IPS-NIHi7 (cell line): Measurements from ENCODE around the gene PYURF.
"Not testable (repeated sequence)": the region's sequence is repeated elsewhere in the genome, so short reads cannot be mapped to it uniquely, and the experiment has no call there.

Experiments used
- DNase-seq: peaks from one replicate; pipeline ENCODE4 v3.0.0; 2012; ENCODE audit warnings: mixed read lengths; ENCODE audit errors: extremely low spot score

The PYURF gene, protein sequence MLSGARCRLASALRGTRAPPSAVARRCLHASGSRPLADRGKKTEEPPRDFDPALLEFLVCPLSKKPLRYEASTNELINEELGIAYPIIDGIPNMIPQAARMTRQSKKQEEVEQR

DNA sequence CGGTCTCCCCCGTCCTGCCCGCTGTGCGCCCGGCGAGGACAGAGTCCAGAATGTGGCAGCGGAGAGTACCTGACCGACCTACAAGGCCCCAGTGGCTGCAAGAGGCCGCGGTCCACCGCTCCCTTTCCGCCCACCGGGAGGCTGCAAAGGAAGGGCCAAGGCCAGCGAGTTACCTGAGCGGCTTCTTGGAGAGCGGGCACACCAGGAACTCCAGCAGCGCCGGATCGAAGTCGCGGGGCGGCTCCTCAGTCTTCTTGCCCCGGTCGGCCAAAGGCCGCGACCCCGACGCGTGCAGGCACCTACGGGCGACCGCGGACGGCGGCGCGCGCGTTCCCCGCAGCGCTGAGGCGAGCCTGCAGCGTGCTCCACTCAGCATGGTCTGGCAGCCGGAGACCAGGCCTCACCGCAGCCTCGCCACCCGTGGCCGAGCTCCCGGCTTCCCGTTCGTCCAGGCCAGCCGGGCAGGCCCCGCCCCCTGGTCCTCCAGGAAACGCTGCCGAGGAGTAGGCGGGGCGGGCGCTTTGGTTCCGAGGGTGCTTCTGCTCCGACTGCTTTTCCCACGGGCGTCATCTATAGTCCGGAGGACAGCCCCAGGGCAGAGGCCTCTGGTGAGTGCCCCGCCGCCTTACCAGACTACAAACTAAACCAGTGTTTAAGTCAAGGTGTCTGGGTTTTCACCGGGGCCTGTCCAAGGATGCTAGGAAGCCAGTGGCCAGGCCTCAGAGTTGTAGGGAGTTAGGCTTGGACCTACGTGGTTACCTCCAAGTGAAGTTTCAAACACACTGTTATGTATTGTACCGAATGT is at the start of gene PYURF:
TSS of gene PYURF (minus strand) at position 452 of the 805 bp plus-strand sequence. CDS start at position 376, 76 bp downstream.
- DNase-seq: peak; percentile 93

DNA sequence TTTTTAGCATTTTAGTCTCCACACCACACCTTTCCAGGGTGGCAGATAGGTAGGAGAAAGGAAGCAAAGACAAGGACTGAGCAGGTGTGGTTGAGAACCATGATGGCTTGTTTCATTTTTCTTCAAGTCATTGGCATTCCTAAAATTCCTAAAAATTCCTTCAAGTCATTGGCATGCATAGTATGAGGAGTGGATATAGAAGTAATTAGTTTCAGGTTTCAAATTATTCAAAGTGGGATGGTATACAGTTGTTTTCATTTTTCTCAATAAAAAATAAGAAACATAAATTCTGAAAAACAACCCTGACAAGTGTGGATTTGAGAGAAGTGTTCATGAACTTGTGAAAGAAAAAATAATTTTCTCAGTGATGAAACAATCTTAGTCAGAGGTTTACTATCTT is 46.4 kb upstream of the PYURF start:
- no peak for DNase-seq

DNA sequence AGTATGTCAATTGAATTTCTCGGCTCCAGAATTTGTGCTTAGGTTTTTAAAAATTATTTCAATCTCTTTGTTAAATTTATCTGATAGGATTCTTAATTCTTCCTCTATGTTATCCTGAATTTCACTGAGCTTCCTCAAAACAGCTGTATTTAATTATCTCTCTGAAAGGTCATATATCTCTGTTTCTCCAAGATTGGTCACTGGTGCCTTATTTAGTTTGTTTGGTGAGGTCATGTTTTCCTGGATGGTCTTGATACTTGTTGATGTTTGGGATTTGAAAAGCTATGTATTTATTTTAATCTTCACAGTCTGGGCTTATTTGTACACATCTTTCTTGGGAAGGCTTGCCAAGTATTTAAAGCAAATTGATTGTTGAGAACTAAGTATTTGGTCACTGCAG is 44.0 kb upstream of the PYURF start:
- DNase-seq: no peak

DNA sequence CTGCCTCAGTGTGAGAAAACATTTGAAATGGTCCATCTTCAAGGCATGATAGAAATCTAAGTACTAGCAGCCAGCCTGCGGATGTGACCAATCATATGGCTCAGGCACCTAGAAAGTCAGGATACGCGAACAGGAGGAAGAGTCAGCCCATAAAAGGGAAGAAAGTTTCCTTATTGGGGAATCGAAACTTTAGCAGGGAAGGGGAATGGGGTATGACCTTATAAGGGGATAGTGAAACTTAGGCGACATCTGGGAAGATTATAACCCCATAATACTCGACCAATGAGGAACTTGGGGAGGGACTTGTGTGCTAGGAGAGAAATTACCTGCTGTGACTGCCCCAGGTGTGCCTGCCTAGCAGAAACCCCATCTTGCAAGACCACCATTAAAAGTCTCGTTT is 26.2 kb upstream of the PYURF start:
- no peak for DNase-seq

DNA sequence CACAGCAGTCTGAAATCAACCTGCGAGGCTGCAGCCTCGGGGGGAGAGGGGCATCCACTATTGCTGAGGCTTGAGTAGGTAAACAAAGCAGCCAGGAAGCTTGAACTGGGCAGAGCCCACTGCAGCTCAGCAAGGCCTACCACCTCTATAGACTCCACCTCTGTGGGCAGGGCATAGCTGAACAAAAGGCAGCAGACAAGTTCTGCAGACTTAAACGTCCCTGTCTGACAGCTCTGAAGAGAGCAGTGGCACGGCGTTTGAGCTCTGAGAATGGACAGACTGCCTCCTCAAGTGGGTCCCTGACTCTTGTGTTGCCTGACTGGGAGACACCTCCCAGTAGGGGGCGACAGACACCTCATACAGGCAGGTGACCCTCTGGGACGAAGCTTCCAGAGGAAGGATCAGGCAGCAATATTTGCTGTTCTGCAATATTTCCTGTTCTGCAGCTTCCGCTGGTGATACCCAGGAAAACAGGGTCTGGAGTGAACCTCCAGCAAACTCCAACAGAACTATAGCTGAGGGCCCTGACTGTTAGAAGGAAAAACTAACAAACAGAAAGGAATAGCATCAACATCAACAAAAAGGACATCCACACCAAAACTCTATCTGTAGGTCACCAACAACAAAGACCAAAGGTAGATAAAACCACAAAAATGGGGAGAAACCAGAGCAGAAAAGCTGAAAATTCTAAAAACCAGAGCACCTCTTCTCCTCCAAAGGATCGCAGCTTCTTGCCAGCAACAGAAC is 15.9 kb upstream of the PYURF start:
- DNase-seq: not testable (repeated sequence)

DNA sequence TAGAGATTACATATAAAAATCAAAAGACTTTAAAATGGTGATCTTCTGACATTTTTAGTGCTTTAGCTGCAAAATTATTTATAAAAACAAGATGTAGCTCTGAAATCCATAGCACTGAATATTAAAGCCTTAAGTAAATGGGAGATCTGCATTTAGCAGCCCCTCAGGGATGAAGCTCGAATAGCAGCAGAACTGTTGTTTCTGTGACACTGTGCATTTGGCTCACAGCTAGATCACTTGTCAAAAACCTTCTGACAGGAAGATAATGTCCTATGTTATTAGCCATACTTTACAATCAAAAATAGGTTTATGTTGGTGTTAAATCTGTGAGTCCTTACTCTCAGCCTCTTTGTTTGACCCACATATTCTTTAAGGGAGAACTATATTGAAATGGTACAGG is 14.1 kb upstream of the PYURF start:
- no peak for DNase-seq

DNA sequence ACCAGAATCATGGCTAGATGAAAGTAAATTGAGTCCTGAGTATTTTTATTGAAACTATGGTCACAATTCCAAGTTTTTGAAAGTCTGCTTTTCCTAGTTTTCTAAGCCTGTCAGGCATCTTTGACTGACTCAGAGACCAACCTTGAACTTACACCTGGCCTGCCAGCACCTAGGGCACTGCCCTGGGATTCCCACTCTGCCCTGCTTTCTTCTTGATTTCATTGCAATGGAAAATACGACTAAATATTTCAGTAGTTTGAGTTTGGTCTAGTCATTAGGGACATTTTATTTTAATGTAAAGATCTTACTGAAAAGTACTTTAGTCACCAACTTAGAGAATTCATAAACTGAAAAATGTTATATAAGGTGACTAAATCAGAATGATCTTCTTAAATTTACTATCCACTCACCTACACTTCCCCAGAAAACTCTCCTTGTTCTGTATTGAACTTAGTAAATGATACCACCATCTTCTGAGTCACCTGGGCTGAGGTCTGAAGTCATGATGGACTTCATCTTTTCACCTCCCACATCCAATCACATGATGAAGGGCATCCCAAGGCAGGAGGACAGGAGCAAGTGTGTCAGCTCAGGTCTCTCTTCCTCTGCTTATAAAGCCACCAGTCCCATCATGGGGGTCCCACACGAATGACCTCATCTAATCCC is 11.6 kb upstream of the PYURF start:
- DNase-seq: no peak

DNA sequence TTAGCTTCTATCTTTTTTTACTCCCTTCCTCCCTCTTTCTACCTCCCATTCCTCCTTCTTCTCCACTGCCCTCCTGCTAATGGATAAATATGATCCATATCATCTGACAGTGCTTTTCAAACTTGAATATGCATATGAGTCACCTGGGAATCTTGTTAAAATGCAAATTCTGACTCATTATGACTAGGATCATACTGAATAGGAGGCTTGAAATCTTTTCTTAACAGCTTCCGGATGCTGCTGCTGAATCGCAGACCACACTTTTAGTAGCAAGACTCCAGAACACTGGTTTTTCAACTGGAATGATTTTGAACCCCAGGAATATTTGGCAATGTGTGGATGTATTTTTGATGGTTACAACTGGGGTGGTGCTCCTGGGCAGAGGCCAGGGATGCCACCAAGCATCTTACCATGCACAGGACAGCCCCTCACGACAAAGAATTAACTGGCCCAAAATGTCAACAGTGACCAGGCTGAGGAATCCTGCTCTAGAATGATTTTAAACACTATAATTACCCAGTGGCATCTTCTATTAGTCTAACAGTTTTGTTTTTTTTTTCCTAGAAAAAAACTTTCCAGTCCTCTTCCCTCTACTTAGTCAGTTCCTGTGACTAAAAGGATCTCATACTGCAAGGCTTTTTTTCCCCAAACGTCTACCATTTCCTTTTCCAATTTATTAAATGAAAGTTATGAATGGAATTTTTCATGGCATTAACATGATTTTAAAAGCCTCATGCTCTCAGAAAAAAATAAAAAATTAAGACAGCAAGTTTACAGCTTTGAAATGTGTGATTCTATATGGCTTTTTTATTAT is 10.6 kb upstream of the PYURF start:
- DNase-seq: no peak

DNA sequence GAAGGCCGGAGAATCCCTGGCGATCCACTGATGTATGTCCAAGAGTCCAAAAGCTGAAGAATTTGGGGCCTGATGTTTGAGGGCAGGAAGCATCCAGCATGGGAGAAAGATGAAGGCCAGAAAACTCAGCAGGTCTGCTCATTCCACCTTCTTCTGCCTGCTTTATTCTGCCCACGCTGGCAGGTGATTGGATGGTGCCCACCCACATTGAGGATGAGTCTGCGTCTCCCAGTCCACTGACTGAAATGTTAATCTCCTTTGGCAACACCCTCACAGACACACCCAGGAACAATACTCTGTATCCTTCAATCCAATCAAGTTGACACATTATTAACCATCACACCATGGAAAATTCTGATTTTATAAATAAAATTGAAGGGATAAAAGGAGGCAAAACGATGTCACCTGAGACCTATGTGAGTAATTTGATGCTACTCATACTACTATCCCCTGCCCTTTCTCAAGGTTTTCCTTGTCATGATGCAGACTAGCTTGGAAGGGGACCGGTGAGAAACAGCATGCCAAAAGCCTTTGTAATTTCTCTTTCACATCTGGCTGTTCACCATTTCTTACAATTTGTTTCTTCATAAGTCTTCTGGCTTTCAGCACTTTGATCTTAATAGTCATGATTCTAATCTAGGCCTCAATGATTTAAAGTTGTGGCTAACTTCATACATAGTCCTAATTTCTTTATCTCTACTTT is 9.7 kb upstream of the PYURF start:
- no peak for DNase-seq

DNA sequence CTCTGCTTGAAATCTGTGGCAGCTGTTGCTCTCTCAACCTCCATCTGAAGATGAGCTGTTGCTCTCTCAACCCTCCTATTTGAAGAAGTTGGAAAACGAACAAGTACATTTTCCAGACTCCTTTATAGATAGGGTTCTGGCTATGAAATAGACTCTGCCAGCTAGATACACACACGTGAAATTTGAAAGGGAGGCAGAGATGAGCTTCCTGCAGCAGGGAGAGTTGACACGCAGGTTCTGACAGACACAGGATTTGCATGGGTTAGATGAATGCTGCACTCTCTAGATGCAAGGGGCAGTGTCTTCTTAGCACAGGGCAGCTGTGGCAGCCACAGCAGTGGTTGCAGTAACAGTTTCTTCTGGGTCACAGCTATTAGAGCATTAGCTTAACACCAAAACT is 8.0 kb upstream of the PYURF start:
- no peak for DNase-seq

DNA sequence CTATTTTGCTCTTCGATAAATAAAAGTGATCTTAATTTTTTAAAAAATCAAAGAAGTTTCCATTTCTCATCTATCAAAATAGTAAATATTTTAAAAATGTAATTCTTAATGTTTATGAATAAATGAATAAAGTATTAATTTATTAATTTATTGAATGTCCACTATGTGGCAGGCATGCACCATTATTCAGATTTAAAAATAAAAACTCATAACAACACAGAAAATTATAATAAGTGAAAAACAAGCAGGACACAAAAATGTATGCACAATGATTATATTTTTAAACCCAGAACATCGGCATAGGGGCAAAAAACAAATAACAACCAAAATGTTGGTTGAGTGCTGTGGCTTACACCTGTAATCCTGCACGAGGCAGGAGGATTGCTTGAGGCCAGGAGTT is 5.3 kb upstream of the PYURF start:
- DNase-seq: no peak

DNA sequence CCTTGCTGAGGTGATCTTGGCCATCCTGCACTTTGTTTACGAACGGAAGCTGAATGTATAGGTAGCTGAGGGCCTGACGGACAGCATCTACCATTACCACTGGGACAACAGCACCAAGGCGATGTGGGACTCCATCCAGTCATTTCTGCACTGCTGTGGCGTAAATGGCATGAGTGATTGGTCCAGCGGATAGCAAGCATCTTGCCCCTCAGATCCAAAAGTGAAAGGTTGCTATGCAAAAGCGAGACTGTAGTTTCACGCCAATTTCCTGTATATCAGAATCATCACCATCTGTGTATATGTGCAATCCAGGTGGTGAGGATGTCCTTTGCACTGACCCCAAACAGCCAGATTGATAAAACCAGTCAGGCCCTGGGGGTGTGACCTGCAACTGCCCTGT is 4.2 kb upstream of the PYURF start:
- DNase-seq: no peak

DNA sequence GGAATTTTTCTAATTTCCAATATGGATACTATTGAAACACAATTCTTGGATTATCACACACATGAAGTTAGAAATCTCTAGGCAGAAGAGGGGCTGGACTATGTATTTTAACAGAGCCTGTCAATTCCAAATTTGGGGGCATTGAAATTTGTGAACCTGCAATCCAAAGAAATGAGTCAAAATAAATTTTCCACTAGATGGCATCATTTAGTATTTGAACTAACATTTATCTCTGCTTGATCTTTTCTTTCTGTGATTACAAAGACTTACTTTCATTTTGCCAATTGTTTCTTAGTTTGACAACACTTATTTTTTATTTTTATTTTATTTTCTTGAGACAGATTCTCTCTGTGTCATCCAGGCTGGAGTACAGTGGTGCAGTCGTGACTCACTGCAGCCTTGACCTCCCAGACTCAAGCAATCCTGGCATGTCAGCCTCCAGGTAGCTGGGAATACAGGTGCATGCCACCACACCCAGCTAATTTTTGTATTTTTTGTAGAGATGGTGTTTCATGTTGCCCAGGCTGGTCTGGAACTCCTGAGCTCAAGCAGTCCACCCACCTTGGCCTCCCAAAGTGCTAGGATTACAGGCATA is 2.7 kb upstream of the PYURF start:
- no peak for DNase-seq

DNA sequence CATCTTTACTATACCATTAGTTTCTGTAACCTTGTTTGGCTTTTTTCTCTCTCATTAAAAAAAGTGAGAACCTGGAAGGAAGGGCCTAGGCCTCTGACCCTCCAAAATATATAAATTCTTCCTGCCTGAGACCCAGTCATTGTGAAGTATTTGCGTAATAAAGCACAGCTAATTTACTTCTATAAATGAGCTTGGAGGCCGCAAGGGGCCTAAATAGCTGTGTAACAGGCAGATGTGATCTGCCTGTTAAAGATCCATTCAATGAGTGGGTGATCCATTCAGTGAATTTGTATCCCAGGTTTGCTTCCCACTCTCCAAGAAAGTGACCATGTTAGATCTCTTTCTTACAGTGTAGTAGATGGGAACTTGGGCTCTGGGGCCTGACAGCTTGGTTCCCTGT is 595 bp upstream of the PYURF start:
- no peak for DNase-seq

DNA sequence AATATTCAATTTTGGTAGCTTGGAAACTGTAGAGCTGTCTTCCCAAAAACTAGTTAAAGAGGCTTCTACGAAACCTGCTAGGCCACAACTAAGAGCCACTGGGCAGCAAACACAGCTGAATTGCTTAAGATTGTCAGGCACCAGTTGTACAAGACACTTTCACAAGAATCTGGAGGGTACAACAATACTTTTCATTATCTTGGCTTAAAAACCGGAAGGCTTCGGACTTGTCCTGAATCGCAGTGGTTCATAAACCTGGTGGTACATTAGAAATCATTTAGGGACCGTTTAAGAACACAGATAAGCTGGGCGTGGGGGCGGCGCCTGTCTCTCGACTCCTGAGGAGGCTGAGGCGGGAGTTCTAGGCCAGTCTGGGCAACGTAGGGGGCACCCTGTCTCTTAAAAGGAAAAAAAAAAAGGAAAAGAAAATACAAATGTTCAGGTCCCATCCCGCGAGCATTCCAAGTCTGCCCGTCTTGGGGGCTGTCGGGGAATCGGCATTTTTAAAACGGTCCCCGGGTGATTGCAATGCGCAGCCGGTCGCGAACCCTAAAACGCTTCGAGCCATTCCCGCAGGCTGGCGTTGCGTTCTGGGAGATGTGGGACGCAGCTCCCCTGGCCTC is 763 bp downstream of the PYURF start:
- DNase-seq: peak; percentile 25

DNA sequence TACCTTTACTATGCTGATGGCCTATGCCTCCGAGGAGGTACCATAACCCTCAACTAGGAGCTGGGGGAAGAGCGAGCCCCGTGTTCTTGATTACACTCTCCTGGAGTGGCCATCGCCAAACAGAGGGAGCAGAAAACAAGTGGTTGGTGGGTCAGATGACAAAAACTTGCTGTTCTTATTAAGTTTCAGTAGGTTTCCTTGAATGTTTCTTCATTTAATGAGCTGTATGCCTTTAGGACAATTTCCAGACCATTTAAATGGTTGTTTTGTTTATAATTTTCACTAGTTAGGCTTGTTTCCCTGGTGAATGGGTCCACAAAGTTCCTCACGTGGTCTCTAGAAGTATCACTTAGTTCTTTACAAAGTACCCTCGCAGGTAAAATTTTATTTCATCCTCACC is 4.7 kb downstream of the PYURF start:
- no peak for DNase-seq

DNA sequence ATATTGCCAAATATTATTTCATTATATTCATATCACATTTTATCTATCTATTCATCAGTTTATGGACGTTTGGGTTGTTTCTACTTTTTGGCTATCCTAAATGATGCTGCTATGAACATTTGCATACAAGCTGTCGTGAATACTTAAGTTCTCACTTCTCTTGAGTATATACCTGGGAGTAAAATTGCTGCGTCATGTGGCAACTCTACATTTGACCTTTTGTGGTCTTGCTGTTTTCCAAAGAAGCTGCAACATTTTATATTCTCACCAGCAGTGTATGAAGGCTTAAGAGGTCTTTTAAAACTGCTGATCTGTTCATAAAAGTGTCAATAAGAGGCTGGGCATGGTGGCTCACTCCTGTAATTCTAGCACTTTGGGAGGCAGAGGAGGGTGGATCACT is 5.8 kb downstream of the PYURF start:
- no peak for DNase-seq

DNA sequence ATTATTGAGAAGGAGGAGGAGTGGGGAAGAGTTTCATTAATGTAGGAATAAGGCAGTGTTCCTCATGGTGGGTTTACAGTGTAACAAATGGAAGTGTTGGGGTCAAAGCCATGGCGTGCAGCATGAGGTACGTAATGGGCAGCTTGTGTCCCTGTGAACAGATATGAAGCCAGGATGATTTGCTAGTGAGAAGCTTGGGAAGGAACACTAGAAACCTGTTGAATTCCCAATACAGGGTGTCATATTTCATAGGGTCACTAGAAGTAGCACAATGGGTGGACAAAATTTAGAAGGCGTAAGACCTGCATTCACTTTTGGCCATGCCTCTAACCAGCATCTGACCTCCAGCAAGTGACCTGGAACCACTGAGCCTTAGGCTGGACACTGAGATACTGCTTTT is 6.8 kb downstream of the PYURF start:
- DNase-seq: no peak

DNA sequence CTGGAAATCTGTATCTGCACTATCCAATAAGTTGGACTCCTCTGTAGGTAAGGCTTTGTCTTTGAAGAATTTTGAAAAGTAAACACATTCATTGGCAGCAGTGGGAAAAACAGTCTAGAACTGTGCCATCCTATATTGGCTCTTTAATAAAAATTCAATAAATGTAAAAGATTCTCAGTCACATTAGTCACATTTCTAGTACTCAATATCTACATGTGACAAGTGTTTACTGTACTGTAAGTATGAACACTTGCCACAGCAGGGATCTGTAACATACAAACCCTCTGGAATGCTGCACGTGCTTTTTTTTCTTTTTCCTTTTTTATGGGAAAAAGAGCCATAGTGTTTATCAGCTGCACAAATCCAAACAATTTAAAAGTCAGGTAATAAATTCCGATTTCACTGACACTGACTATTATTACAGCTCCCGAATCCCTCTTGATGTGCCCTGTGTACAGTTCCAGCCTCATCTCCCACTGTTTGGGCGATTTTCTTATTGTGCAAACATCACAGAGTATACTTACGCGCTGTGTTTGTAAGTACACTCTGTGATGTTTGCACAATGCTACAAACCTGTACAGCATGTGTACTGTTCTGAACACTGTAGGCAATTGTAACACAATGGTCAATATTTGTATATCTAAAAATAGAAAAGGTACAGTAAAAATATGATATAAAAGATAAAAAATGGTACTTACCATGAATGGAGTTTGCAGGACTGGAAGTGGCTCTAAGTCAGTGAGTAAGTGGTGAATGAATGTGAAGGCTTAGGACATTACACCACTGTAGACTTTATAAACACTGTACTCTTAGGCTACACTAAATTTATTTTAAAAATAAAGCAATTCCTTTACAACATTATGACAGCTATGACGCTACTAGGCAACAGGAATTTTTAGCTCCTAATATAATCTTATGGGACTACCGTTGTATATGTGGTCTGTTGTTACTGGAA is 8.7 kb downstream of the PYURF start:
- no peak for DNase-seq
